Putamen (tissue), 1 donor: ENCODE measurements around the gene KCMF1.

Experiments
- DNase-seq: peaks from one replicate; pipeline ENCODE4 v3.0.0-alpha.2; 2016; ENCODE audit warnings: low spot score

KCMF1 gene

DNA sequence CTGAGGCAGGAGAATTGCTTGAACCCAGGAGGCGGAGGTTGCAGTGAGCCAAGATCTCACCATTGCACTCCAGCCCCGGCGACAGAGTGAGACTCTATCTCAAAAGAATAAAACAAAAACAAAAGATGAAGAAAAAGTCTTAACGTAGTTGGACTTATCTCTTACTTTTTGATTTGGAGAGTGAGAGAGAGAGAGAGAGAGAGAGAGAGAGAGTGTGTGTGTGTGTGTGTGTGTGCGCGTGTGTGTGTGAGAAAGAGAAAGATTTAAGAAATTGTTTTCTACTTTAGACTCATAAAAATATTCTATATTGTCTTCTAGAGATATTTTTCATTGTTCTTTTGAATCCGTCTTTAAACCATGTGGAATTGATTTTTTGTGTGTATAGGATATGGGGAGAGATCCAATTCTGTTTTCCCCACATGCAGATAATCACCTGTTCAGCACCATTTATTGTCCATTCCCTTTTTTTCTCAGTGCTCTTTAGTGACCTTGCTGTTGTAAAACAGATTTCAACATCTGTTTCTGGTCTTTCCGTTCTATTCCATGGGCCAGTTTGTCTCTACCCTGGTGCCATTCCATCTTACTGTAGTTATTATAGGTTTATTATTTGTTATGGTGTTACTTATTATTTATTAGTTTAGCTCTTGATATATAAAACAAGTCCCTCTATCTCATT is 53.5 kb downstream of the KCMF1 start:
- DNase-seq, result no peak

DNA sequence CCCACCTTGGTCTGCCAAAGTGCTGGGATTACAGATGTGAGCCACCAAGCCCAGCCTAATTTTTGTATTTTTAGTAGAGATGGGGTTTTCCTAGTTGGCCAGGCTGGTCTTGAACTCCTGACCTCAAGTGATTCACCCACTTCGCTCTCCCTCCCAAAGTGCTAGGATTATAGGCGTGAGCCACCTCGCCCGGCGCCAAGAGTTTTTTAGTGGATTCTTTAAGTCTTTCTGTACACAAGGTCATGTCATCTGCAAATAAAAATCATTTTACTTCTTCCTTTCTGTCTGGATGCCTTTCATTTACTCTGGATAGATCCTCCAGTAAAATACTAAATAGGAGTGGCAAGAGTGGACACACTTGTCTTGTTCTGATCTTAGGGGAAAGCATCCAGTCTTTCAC is 61.7 kb downstream of the KCMF1 start:
- DNase-seq, result no peak

DNA sequence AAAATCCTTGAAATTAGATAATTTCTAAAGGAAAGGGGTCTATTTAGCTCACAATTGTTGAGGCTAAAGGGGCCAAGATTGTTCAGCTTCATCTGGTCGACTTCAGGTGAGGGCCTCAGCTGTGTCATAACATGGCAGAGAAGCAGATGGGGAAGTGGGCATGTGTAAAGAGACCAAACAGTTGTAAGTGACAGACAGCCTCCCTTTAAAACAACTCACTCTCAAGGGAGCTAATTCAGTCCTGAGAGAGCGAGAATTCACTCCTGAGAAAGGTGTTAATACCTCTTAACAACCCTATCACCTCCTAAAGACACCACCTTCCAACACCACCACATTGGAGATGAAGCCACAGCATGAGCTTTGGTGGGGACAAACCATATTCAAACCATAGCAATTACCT is 62.4 kb downstream of the KCMF1 start:
- DNase-seq, result no peak

DNA sequence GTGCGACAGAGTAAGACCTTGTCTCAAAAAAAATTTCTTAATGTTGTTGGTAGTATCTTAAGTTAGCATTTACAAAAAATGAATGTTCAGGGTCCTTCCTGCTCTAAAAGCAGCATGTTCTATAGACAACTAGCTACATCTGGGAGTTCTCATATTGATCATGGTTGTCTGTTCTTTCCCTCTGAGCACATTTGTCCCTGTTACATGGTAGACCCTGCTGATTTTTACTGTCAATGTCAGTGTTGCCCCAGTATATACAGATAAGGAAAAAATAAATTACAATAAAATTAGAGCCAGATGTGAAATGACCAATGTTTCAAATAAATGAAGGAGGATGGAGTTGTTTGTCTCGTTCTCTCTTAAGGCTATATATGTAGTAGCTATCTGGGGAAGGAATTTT is 63.2 kb downstream of the KCMF1 start:
- no peak for DNase-seq

DNA sequence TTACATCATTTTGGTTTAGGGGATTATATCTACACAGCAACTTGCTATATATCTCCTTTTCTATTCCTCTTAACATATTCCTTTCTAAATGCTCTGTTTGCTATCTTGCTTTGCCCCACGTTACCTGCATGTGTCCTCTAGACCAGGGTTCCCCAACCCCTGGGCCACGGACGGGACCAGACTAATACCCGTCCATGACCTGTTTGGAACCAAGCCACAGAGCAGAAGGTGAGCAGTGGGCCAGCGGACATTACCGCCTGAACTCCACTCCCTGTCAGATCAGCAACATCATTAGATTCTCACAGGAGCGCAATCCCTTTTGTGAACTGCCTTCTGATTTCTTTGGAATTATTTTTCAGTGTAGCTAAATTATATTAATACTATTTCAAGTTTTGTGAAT is 66.7 kb downstream of the KCMF1 start:
- DNase-seq, result no peak

GRCh38 chr2:85042330-85042729 is 71.4 kb downstream of the KCMF1 start:
- no peak for DNase-seq

DNA sequence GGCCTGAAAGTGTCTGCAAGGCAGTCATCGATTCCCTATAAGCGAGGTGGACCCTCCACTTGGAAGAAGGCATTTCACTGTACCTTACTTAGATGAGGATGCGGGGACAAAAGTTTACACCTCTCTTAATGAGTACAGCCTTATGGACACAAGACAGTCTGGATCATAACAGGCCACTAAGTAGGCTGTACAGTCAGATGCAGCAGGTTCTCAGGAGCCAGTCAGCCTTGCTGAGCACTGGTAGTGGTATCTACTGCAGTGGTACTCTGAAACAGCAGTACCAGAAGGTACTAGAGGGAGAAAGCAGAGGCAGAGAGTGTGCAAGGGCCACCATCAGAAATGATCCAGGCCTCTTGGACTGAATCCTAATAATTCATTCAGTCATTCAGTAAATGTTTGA is 77.6 kb downstream of the KCMF1 start:
- DNase-seq, result no peak

- DNase-seq, result no peak
Measured at GRCh38 chr2:85049236-85049635, 78.3 kb downstream of the KCMF1 start.

GRCh38 chr2:85053802-85054201 is 82.8 kb downstream of the KCMF1 start:
- DNase-seq, result no peak

GRCh38 chr2:85057226-85057962 is 86.4 kb downstream of the KCMF1 start:
- no peak for DNase-seq

DNA sequence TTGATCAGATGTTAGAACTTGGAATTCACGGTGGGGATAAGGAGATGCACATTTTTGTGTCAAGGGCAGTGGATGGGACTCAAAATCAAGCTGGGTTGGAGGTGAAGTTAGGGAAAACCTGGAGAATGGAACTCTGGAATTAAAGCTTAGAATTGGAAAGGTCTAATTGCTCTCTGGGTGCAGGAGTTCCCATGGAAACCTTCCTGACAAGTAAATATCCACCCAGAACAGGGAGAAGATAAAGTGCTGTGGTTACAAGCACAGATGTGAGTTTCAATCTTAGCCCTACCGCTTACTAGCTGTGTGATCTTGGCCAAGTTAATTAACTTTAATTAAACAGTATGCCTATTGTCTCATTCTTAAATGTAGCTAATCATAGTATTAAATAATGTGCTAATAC is 90.9 kb downstream of the KCMF1 start:
- no peak for DNase-seq

DNA sequence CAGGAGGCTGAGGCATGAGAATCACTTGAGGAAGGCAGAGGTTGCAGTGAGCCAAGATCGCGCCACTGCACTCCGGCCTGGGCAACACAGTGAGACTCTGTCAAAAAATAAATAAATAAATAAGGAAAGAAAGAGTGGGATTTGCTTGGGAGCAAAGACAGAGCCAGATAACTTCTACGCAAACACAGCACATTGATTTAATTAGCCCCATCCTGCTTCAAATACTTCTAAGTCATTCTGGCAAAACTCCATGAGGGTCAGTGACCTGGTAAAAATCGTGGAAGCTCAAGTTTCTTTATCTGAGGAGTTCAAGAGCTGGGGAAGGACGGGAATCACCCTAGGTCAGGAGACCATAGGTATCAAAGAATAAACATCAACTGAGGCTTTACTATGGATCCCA is 91.6 kb downstream of the KCMF1 start:
- DNase-seq, result no peak

DNA sequence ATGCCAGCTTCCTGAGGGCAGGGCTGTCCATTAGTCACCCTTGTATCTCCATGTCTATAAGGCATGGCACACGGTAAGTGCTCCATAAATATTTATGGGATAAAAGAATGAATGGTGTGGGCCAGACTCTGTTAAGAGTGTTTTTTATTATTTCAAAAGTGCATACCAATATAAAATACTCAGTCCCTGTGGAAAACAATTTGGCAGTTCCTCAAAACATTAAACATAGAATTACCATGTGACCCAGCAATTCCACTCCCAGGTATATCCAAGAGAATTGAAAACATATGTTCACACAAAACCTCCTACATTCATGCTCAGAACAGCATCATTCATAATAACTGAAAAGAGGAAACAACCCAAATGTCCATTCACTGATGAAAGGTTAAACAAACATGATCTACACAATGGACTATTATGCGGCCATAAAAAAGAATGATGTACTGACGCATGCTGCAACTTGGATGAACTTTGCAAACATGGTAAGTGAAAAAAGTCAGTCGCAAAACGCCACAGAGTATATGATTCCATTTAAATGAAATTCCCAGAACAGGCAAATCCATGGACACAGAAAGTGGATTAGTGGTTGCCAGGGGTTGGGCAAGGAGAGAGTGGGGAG is 93.1 kb downstream of the KCMF1 start:
- DNase-seq, result no peak

DNA sequence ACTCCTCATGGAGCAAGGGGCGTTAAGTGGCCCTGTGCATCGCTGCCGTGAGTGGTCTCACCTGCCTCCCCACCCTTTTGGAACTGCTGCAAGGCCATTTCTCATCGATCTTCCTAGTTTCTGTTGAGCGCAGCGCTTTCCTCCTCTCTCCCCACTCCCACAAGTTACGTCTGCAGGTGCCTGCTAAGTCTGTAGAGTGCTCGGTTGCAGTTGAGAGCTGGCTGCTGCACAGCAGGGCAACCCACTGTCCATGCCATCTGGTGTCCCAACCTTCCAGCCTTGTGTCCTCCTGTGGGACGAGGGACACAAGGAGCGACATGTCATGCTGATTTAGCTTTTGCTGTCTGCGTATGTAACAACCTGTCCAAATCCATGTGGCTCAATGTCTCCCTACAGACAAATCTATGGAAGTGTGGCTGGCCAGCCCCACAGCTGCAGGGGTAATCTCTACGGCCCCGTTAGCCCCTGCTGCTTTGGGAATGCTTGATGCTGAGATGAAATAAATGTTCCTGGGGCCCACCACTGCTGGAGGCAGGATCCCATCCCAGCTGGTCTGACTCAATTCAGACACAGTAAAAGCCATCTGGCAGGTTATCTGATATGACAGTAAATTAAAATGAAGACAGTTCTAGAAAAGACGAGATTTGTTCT is 94.1 kb downstream of the KCMF1 start:
- no peak for DNase-seq

GRCh38 chr2:85066006-85066740 is 95.2 kb downstream of the KCMF1 start:
- no peak for DNase-seq

DNA sequence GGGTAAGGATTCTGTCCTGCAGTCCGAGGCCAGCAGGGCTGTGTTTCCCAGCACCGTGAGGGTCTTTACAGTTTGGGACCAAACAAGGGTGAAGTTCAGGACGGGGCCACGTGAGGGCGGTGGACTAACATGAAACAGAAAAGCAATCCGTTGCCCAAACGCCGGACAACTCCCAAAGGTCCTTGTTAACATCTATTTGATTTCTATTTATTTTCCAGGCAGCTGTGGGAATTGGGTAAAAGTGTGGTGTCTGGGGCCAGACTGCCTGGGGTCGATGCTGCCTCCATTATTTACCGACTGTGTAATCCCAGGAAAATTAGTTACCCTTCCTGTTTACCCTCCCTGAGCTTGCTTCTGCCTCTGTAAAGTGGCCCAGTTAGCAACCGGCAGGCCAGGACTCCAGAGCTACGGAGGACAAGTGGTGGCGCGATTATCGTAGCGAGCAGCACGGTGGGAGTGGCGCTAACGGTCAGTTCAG is 96.0 kb downstream of the KCMF1 start:
- DNase-seq, result peak; percentile 42

DNA sequence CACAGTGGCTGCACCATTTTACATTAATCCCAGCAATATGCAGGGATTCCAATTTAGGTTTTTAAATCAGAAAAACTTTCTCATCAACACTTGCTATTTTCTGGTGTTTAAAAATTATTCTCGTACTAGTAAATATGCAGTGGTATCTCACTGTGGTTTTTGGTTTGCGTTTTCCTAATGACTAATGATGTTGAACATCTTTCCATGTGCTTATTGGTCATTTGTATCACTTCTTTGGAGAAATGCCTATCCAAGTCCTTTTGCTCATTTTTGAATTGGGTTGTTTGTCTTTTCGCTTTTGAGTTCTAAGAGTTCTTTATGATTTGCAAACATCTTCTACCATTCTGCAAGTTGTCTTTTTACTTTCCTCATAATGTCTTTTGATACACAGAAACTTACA is 100.1 kb downstream of the KCMF1 start:
- no peak for DNase-seq

GRCh38 chr2:85073033-85073432 is 102.1 kb downstream of the KCMF1 start:
- no peak for DNase-seq

DNA sequence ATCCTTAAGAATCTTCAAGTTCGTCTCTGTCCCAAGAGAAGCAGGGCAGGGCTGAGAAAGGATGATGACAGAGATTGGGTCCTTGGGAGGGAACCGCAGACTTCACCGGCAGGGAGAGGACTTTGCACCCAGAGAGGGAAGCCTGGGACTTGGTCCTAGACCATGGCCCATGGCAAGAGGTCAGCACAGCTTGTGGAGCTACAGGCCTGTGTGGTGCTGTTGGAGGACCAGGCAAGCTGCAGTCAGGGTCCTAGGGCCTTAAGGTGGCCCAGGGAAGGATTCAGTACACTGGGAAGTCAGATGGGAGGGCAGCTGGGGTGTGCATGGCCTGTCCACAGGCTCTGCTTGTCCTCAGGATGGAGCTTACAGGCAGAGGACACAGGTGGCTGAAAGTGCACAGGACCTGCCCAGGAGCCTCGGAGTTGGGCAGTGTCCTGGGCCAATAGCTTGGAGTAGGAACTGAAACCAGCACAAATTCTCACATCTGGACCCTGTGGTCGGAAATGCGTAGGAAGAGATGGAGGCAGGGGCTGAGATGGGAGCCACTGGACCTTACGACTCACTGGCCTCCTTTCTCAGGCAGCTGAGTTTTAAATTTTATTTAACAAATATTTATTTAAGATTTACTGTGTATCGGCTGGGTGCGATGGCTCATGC is 105.8 kb downstream of the KCMF1 start:
- no peak for DNase-seq

GRCh38 chr2:85077859-85078419 is 107.0 kb downstream of the KCMF1 start:
- no peak for DNase-seq

DNA sequence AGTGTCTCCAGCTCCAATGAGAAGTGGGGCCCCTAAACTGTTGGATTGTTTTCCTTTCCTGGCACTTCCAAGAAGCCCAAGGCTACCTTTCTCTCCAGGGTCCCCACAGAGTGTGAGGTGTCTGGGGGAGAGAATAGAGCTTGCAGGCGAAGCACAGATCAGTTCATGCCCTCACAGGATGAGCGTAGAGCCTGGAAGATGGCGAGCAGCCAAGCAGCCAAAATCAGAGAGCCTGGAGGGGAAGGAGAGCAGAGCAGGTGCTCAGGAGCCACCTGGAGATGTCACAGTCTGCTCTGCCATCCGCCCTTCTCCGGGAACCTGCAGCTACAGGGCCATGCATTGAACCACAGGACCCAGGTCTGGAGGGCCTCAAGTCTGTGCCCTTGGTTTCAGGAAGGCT is 107.6 kb downstream of the KCMF1 start:
- no peak for DNase-seq
